Hematopoietic multipotent progenitor cell treated with erythropoietin and hydrocortisone succinate and interleukin-3 and kit ligand, for 4 days (in vitro differentiated cells): ENCODE results near the gene RFX4.

Experiments used
- DNase-seq: peaks from one replicate; pipeline ENCODE4 v3.0.0-alpha.2; 2015

Gene RFX4

GRCh38 chr12:106582641-106583230, at the start of gene RFX4:
Gene RFX4 (plus strand): TSS chr12:106583004. CDS start chr12:106583321, 317 bp downstream.
- no peak for DNase-seq

DNA sequence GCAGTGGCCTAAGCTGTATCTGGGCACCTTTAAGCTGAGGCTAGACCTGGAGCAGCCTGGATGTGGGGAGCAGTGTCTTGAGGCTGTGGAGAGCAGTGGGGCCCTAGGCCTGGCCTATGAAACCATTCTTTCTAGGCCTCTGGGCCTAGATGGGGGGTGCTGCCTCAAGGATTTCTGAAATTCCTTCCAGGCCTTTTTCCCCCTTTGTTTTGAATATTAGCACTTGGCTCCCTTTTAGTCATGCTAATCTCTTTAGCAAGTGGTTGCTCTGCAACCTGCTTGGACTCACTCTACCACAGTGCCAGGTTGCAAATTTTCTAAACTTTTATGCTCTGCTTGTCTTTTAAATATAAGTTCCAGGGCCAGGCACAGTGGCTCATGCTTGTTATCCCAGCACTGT, 41.6 kb upstream of the RFX4 start:
- DNase-seq: no peak

- DNase-seq: no peak
Observed at GRCh38 chr12:106551410-106551809, 31.4 kb upstream of the RFX4 start.

GRCh38 chr12:106552228-106552627, 30.6 kb upstream of the RFX4 start:
- no peak for DNase-seq

- no peak for DNase-seq
Observed at GRCh38 chr12:106564678-106565329, 18.0 kb upstream of the RFX4 start.

GRCh38 chr12:106566771-106567170, 16.0 kb upstream of the RFX4 start:
- DNase-seq: no peak

DNA sequence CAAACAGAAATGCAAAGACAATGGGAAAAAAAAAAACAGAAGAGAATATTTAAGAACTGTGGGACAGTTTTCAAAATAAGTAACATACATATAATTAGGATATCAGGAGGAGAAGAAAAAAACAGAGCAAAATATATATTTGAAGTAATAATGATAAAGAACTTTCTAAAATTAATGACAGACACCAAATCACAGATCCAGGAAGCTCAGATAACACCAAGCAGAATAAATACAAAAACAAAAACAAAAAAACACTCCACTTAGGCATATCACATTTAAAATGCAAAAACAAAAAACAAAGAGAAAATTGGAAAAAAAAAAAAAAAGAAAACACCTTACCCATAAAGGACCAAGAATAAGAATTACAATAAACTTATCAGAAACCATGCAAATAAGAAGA, 9.6 kb upstream of the RFX4 start:
- DNase-seq: no peak

DNA sequence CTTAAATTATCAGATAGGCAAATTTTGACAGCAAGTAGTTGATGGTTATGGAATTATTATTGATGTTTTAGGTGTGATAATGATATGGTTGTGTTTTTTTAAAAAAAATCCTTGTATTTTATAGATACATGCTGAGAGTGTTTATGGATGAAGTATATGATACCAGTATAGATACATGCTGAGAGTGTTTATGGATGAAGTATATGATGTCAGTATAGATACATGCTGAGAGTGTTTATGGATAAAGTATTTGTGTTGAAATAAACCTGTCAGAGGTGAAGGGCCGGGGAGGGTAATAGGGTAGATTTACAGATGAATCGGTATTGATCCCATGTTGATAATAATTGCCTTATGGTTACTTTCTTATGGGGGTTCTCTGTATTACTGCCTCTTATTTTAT, 6.0 kb upstream of the RFX4 start:
- no peak for DNase-seq

- DNase-seq: no peak
Observed at GRCh38 chr12:106580671-106581508, 1.9 kb upstream of the RFX4 start.

GRCh38 chr12:106581543-106582248, 1.1 kb upstream of the RFX4 start:
- DNase-seq: peak; percentile 50

DNA sequence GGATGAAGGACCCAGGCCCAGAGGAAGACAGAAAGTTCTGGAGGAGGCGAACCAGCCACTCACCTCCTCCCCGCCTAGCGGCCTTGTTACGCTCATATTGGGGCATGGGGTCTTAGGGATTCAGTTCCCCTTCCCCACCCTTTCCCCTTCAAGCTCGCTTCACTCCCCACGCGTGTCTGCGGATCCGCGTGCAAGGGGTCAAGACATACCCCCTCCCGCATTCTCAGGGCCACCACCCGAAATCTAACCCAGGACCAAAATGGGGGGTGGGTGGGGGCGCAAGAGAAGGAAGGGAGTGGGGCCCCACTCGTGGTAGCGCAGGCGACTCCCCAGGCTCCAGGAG, 584 bp upstream of the RFX4 start:
- DNase-seq: no peak

DNA sequence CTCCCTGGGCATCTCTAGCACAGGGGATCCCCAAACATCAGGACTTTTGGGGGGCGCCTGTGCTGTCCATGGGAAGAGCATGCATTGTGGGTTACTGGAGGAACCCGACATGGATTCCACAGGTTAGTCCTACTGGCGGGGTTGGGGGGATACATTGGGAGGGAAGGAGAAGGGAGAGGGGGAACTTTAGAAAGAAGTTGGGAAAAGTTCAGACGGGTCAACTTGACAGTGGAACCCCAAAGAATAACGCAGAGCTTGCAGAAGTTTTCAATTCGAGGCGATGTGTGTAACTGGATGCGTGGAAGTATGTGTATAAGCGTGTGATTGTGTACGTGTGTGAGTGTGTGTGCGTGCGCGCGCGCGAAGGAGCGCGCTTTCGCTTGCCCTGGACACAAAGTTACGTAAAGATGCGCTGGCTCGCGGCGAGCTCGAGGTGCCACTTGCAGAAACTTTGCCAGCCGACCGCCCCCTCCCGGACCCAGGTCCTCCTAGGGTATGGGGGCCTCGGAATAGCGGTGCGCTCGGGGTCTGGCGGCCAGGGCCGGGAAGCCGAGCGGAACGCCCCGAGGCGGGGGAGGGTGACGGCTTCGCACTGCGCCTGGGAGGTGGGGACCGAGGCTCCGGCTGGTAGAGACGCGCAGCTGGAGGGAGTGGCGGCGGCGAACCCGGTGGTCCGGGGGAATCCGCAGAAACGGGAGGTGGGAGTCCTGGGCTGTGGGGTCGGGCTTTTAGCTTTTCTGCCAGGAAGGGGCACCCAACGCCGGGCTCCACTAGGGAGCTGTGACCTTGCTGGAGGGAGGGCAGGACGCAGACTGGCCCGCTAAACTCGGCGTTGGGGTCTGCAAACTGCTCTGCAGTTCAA, 669 bp downstream of the RFX4 start:
- peak; percentile 28 for DNase-seq

DNA sequence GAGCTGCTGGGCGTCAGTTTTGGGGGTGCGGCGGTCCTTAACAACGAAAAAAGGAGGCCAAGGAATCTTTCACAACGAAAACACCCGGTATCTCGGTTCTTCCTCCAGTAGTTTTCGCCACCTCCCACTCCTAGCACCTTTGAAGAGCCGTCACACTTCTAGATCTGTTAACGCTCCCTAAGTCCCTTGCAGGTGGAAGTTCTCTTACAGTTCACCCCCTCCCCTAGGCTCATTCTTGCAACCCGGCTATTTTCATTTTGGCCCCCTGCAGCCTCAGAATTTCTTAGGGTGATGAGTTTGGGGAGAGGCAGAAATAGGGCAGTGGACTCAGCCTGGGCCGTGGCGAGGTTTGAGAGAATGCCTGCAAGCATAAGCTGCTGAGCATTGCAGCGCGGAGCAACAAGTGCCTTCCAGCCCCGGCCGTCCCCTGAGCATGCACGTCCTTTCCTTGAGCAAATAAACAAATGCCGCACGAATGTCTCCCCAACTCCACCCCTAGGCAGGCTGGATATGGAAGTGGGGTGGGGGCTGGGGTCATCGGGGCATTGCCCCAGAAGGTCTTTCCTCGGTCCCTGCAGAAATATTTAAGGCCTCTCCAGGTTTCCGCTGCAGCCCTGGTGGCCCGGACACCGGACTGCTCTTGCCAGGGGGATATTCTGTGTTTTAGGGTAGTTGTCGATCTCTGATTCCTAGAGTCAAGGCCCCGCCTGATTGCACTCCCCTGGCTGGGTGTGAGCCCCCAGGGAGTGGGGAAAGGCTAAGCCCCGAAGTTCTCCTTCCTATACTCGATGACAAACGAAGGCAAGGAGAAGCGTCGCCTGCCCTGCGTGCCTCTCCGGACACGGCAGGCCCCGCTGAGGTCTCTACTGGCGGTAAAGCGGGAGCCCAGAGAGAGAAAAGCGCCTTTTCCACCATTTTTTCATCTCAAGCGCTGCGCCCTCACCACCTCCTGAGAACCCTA, 1.6 kb downstream of the RFX4 start:
- DNase-seq: peak; percentile 41

GRCh38 chr12:106585105-106585520, 2.3 kb downstream of the RFX4 start:
- DNase-seq: no peak

DNA sequence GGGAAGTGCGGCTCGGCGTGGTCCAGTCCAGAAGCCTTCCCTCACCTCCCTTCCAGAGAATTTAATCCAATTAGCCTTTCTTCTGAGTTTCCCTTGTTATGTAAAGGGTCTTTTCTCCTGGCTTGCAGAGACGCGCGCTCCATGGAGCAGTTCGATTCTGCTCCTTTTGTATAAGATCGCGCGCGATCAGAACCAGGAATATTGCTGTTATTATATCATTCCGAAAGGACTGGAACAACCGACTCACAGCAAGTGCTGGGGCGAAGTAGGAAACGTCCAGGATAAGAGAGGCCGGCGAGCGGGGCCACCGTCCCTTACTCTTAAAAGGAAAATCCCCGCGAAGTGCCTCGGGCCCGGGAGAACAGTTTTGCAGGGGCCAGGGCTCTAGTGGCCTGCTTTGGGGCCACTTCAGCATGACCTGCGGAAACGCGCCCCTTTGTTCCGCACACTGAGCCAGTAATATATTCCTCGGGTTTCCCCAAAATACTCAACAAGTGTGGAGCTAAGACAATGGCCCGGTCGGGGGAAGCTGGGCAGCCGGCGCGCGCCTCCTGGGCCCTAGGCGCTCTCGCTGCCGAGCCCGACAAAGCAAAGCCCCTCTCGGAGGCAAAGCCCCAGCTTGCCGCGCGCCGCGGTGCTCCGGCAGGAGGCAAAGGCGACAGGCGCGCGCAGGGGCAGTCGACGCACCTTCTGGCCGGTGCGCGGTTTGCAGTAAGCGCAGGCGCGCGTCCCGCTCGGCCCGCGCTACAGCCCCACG, 2.9 kb downstream of the RFX4 start:
- DNase-seq: peak; percentile 39

GRCh38 chr12:106586278-106586802, 3.5 kb downstream of the RFX4 start:
- DNase-seq: no peak

- no peak for DNase-seq
Observed at GRCh38 chr12:106586803-106587684, 4.2 kb downstream of the RFX4 start.

DNA sequence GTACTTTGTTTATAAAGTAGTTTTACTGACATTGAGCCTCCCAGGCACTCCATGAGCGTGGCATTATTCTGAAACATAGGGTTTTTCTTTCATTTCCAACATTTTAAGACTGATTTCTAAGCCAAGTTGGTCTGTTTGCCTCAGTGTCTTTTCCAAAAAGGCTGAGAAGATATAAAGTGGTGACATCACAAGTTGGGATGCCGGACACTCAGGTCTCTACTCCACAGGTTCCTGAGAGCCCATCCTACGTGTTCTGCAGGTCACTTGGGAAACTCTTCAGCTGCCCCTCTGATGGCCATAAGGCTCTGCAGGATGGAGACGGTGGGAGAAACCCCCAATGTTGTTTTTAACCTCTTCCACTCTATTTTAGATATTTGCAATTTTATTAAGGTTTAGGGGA, 6.0 kb downstream of the RFX4 start:
- no peak for DNase-seq

- DNase-seq: no peak
Observed at GRCh38 chr12:106590601-106591000, 7.8 kb downstream of the RFX4 start.
